HepG2 (cell line): Measurements from ENCODE around the gene ARHGEF37. TPM values are rescaled to one million over a fixed set of nuclear protein-coding genes. Genes with fewer than 3 reads are reported as not detected.

Source experiments
- ARID5B ChIP-seq: IDR thresholded peaks from 2 replicates; pipeline ENCODE4 v1.4.0; 2020; ENCODE audit warnings: mild to moderate bottlenecking, missing genetic modification reagents
- GFI1 ChIP-seq: sonication (generic); formaldehyde crosslinking; IDR thresholded peaks from 2 replicates; pipeline ENCODE4 v1.5.0; 2020; ENCODE audit warnings: missing genetic modification reagents, mild to moderate bottlenecking, borderline replicate concordance
- IRX3 ChIP-seq: sonication (generic); formaldehyde crosslinking; IDR thresholded peaks from 2 replicates; pipeline ENCODE4 v1.8.1; 2023; ENCODE audit warnings: mild to moderate bottlenecking, low read depth, missing genetic modification reagents, borderline replicate concordance
- MXD4 ChIP-seq: IDR thresholded peaks from 2 replicates; pipeline ENCODE4 v1.6.1; 2016; ENCODE audit warnings: mild to moderate bottlenecking, missing biosample characterization, missing genetic modification reagents
- MYPOP ChIP-seq: sonication (generic); formaldehyde crosslinking; IDR thresholded peaks from 2 replicates; pipeline ENCODE4 v1.8.1; 2023; ENCODE audit warnings: mild to moderate bottlenecking, moderate library complexity, missing genetic modification reagents
- PHF8 ChIP-seq: sonication (generic); formaldehyde crosslinking; IDR thresholded peaks from 2 replicates; pipeline ENCODE4 v1.5.0; 2020; ENCODE audit warnings: missing genetic modification reagents
- SALL1 ChIP-seq: sonication (generic); formaldehyde crosslinking; IDR thresholded peaks from 2 replicates; pipeline ENCODE4 v1.8.0; 2022; ENCODE audit warnings: mild to moderate bottlenecking, missing genetic modification reagents
- SIX1 ChIP-seq: sonication (generic); formaldehyde crosslinking; IDR thresholded peaks from 2 replicates; pipeline ENCODE4 v1.4.0; 2020; ENCODE audit warnings: missing genetic modification reagents, borderline replicate concordance
- SOX6 ChIP-seq, 2 experiments: fragments of 450-650 bp in 1 of 2; sonication (generic) in 1 of 2; formaldehyde crosslinking in 1 of 2; IDR thresholded peaks; 2 replicates each; pipeline versions ENCODE4 v1.4.0 to v1.6.1; 2017 to 2020; ENCODE audit warnings: antibody characterized with exemption in 1 of 2, mild to moderate bottlenecking in 1 of 2, missing genetic modification reagents in 1 of 2
- TAF1 ChIP-seq: sonication (generic); formaldehyde crosslinking; IDR thresholded peaks from 2 replicates; pipeline ENCODE4 v1.4.0; 2020; ENCODE audit warnings: missing genetic modification reagents
- TEF ChIP-seq: sonication (generic); formaldehyde crosslinking; IDR thresholded peaks from 2 replicates; pipeline ENCODE4 v1.5.0; 2020; ENCODE audit warnings: missing genetic modification reagents
- THAP7 ChIP-seq: sonication (generic); formaldehyde crosslinking; IDR thresholded peaks from 2 replicates; pipeline ENCODE4 v1.8.1; 2023; ENCODE audit warnings: mild to moderate bottlenecking, missing genetic modification reagents
- ZFP90 ChIP-seq: sonication (generic); formaldehyde crosslinking; IDR thresholded peaks from 2 replicates; pipeline ENCODE4 v1.8.0; 2022; ENCODE audit warnings: missing genetic modification reagents, mild to moderate bottlenecking, inconsistent platforms, borderline replicate concordance
- ZHX1 ChIP-seq: sonication (generic); formaldehyde crosslinking; IDR thresholded peaks from 2 replicates; pipeline ENCODE4 v1.8.1; 2022; ENCODE audit warnings: low read depth, mild to moderate bottlenecking, missing genetic modification reagents
- ZNF574 ChIP-seq: sonication (generic); formaldehyde crosslinking; IDR thresholded peaks from 2 replicates; pipeline ENCODE4 v1.4.0; 2020; ENCODE audit warnings: missing genetic modification reagents
- polyA plus RNA-seq, 8 experiments: library from polyadenylated mRNA; depleted of rRNA in 3 of 8; stranded (reverse) in 7 of 8; unstranded in 1 of 8; fragments of >200 nt; fragmentation: Illumina TruSeq in 4 of 8; extraction: Trizol in 4 of 8; gene quantifications; 2 replicates each; pipeline versions ENCODE4 v1.2.1 to v1.2.3, GENCODE V29; 2011 to 2016; ENCODE audit warnings: low read depth in 4 of 8, missing spikeins in 1 of 8, mixed read lengths in 1 of 8; ENCODE audit not compliant: insufficient read depth in 1 of 8
- total RNA-seq, 5 experiments: library from RNA; depleted of rRNA; stranded (reverse); fragments of >200 nt; fragmentation: Illumina TruSeq; extraction: Trizol; gene quantifications; 2 replicates each; pipeline ENCODE4 v1.2.3, GENCODE V29; 2016; ENCODE audit warnings: low read depth in 1 of 5

Gene ARHGEF37
- total and polyA plus RNA-seq, 2 of the 13 experiments (the other 11 are each of a cell fraction or from before 2014, with no cell fraction given) = 0.18 to 0.27 TPM

- TF ChIP-seq ZHX1 (CRISPR knock-in tag) = peak; percentile 85
- TF ChIP-seq MYPOP (CRISPR knock-in tag) = no peak
- TF ChIP-seq ZNF574 (CRISPR knock-in tag) = peak; percentile 21; the same call in 1 of the 2 replicates
- no peak for TF ChIP-seq SIX1 (CRISPR knock-in tag)
- no peak for TF ChIP-seq TEF (CRISPR knock-in tag)
- peak; percentile 47; the same call in 1 of the 2 replicates for TF ChIP-seq SALL1
- no peak for TF ChIP-seq MXD4 (CRISPR knock-in tag)
- no peak for TF ChIP-seq SOX6 (IDR thresholded peaks at IDR 0.05)
- peak; percentile 38; the same call in 1 of the 2 replicates for TF ChIP-seq SOX6 (CRISPR knock-in tag; IDR thresholded peaks at IDR 0.05)
- TF ChIP-seq ARID5B (CRISPR knock-in tag) = 0 out of 2 replicates have a peak, but pooled peaks have one; percentile 12
- TF ChIP-seq IRX3 (CRISPR knock-in tag) = no peak
- no peak for TF ChIP-seq ZFP90 (CRISPR knock-in tag)
- 0 out of 2 replicates have a peak, but pooled peaks have one; percentile 61 for TF ChIP-seq THAP7 (CRISPR knock-in tag)
- TF ChIP-seq TAF1 (CRISPR knock-in tag) = peak; percentile 53; the same call in 1 of the 2 replicates
- TF ChIP-seq GFI1 = no peak
- peak; percentile 7; the same call in 1 of the 2 replicates for TF ChIP-seq PHF8
Observed at GRCh38 chr5:149549461-149550267, 31.6 kb upstream of the ARHGEF37 start (continued).
